ENCODE results near the gene MAGIX.
A peak's percentile ranks its signal among the peaks of the same experiment; 100 is the strongest.
"Not testable (repeated sequence)": the region's sequence is repeated elsewhere in the genome, so short reads cannot be mapped to it uniquely, and the experiment has no call there.

Gene MAGIX

DNA sequence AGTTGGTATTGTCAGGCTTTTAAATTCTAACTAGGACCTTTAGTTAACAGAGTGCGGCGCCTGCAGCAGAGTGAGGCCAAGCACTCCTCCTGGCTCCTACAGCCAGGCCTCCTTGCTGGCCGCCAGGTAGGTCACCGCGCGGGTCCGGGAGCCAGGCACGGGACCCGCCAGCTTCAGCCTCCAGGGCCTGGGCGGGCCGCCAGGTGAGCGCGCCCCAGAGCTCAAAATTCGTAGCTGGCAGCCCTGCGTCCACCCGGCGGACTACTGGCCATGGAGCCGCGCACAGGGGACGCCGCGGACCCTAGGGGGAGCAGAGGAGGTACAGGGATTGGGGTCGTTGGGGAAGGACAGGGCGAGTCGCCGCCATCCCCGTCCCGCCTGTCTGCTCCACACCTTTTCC, at the start of gene MAGIX:
TSS of gene MAGIX (plus strand) at position 139 of the 400 bp plus-strand sequence. CDS start at position 271, 132 bp downstream.
- Histone ChIP-seq H3K36me3 (replicated peaks) (no peaks in the 10 kb centered on the region), H3K4me1 (peaks cover 27% of the 10 kb centered on the region), H3K27me3 (ENCODE audit: low read depth) (no peaks in the 10 kb centered on the region), H3K9me3 (no peaks in the 10 kb centered on the region), H3K4me3 (peak within 1 kb of the TSS; percentile 35)
- in situ Hi-C loops (cut with MboI; ENCODE audit: low sequenced_read_pairs), result no loop called here
- DNase-seq (ENCODE audit: low spot score in 2 of 2), result no peak

DNA sequence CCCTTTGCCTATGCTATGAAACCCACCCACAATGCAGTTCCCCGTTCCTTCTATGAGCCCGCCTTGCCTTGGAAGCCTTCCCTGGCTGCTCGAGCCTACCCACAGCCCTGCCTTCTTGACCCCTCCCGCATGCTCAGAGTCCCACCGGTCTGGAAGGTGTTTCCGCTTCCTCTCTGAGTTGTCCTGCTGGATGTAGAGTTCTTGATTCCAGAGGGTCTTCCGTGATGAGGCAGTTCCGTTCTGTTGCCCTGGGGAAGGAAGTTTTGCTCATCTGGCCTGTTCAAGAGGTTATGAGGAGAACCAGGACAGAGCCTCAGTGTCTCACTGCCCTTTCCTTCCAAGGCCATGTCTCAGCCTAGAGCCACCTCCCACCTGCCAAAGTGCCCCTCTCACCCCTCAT, 46.5 kb upstream of the MAGIX start:
- no peak for DNase-seq (ENCODE audit: low spot score in 2 of 2)
- Histone ChIP-seq H3K9me3 (no peaks in the 10 kb centered on the region), H3K27me3 (ENCODE audit: low read depth) (no peaks in the 10 kb centered on the region), H3K36me3 (replicated peaks) (peaks cover 64% of the 10 kb centered on the region), H3K4me3 (no peak overlapping the region), H3K4me1 (no peaks in the 10 kb centered on the region)
- in situ Hi-C loops (cut with MboI; ENCODE audit: low sequenced_read_pairs), result no loop called here

DNA sequence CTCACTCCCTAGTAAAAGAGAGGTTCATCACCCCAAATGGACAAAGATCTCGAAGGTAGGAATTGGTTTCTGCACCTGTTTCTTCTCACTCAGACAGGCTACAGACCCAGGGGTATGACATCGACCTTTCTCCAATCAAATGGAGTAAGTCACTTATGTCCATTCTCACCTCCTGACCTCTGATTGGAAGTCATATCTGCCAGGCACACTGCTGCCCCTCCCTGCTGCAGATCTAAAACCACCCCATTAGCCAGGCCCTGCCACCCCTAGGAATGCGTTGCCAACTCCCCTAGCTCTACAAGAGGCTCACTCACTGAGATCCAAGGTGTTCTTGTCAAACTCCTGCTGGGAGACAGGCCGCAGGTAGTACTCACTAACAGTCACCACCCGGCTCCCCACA, 45.8 kb upstream of the MAGIX start:
- in situ Hi-C loops (cut with MboI; ENCODE audit: low sequenced_read_pairs), result no loop called here
- DNase-seq (ENCODE audit: low spot score in 2 of 2), result no peak
- Histone ChIP-seq H3K9me3 (no peaks in the 10 kb centered on the region), H3K4me3 (no peak overlapping the region), H3K4me1 (no peaks in the 10 kb centered on the region), H3K27me3 (ENCODE audit: low read depth) (no peaks in the 10 kb centered on the region), H3K36me3 (replicated peaks) (peaks cover 66% of the 10 kb centered on the region)

- no peaks in the 10 kb centered on the region for H3K4me1 ChIP-seq
- peaks cover 61% of the 10 kb centered on the region for H3K36me3 ChIP-seq (replicated peaks)
- in situ Hi-C loops (cut with MboI; ENCODE audit: low sequenced_read_pairs), result no loop called here
- no peaks in the 10 kb centered on the region for H3K9me3 ChIP-seq
- no peak overlapping the region for H3K4me3 ChIP-seq
- no peak for DNase-seq (ENCODE audit: low spot score in 2 of 2)
- H3K27me3 ChIP-seq (ENCODE audit: low read depth), result no peaks in the 10 kb centered on the region
Observed at GRCh38 chrX:49117581-49117980, 45.0 kb upstream of the MAGIX start.

GRCh38 chrX:49120091-49120490, 42.5 kb upstream of the MAGIX start:
- no peaks in the 10 kb centered on the region for H3K27me3 ChIP-seq (ENCODE audit: low read depth)
- H3K4me1 ChIP-seq, result no peaks in the 10 kb centered on the region; the same call in 1 of the 2 replicates
- peaks cover 47% of the 10 kb centered on the region for H3K36me3 ChIP-seq (replicated peaks)
- in situ Hi-C loops (cut with MboI; ENCODE audit: low sequenced_read_pairs), result no loop called here
- H3K4me3 ChIP-seq, result no peak overlapping the region
- no peaks in the 10 kb centered on the region for H3K9me3 ChIP-seq
- DNase-seq (ENCODE audit: low spot score in 2 of 2), result no peak

DNA sequence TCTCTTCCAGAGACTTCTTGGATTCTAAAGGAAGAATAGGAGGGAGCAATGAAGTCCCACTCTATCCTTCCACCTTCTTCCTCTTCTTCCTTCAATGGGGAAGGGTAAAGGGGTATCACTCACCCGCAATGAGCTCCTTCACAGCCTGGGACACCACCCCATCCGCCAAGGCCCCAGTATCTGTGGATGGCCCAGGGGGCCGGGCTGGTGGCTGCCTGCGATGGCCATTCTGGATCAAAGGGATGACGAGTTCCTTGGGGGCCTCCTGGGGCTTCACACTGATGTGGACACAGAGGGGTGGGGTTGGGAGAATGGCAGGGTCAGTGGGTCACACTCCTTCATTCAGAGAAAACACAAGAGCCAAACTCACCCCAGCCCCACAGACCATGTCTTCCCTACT, 40.1 kb upstream of the MAGIX start:
- no peak for DNase-seq (ENCODE audit: low spot score in 2 of 2)
- in situ Hi-C loops (cut with MboI; ENCODE audit: low sequenced_read_pairs), result no loop called here
- Histone ChIP-seq H3K27me3 (ENCODE audit: low read depth) (no peaks in the 10 kb centered on the region), H3K4me3 (peak overlapping the region; percentile 98), H3K36me3 (replicated peaks) (peaks cover 26% of the 10 kb centered on the region), H3K4me1 (no peaks in the 10 kb centered on the region; the same call in 1 of the 2 replicates), H3K9me3 (no peaks in the 10 kb centered on the region)

- H3K27me3 ChIP-seq (ENCODE audit: low read depth); H3K9me3 ChIP-seq; H3K4me3 ChIP-seq; in situ Hi-C loops (cut with MboI; ENCODE audit: low sequenced_read_pairs); DNase-seq (ENCODE audit: low spot score in 2 of 2); H3K4me1 ChIP-seq; H3K36me3 ChIP-seq (replicated peaks): not testable (repeated sequence)
Observed at GRCh38 chrX:49127742-49128258, 34.8 kb upstream of the MAGIX start.

GRCh38 chrX:49129427-49129826, 33.1 kb upstream of the MAGIX start:
- in situ Hi-C loops (cut with MboI; ENCODE audit: low sequenced_read_pairs), result no loop called here
- no peak overlapping the region for H3K4me3 ChIP-seq
- H3K27me3 ChIP-seq (ENCODE audit: low read depth), result no peaks in the 10 kb centered on the region
- H3K4me1 ChIP-seq, result no peaks in the 10 kb centered on the region
- no peaks in the 10 kb centered on the region for H3K9me3 ChIP-seq
- H3K36me3 ChIP-seq (replicated peaks), result no peaks in the 10 kb centered on the region
- DNase-seq (ENCODE audit: low spot score in 2 of 2), result no peak

DNA sequence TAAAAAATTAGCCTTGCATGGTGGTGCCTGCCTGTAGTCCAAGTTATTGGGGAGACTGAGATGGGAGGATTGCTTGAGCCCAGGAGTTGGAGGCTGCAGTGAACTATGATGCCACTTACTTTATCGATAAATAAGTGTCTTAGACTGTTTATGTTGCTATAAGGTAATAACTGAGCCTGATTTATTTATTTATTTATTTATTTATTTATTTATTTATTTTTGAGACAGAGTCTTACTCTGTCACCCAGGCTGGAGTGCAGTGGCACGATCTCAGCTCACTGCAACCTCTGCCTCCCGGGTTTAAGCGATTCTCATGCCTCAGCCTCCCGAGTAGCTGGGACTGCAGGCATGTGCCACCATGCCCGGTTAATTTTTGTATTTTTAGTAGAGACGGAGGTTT, 30.3 kb upstream of the MAGIX start:
- H3K36me3 ChIP-seq (replicated peaks); H3K4me1 ChIP-seq; DNase-seq (ENCODE audit: low spot score in 2 of 2); in situ Hi-C loops (cut with MboI; ENCODE audit: low sequenced_read_pairs); H3K9me3 ChIP-seq; H3K4me3 ChIP-seq; H3K27me3 ChIP-seq (ENCODE audit: low read depth): not testable (repeated sequence)

DNA sequence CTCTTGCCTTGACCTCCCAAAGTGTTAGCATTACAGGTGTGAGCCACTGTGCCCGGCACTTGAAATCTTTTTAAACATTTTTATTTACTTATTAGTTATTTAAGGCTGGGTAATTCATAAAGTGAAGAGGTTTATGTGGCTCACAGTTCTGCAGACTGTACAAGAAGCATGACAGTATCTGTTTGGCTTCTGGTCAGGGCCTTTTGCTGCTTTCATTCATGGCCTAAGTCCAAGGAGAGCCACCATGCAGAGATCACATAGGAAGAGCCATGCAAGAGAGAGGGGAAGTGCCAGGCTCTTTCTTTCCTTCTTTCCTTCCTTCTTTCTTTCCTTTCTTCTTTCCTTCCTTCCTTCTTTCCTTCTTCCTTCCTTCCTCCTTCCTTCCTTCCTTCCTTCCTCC, 28.8 kb upstream of the MAGIX start:
- H3K4me3 ChIP-seq, result no peak overlapping the region
- DNase-seq (ENCODE audit: low spot score in 2 of 2), result no peak
- no peaks in the 10 kb centered on the region for H3K4me1 ChIP-seq
- no peaks in the 10 kb centered on the region for H3K27me3 ChIP-seq (ENCODE audit: low read depth)
- in situ Hi-C loops (cut with MboI; ENCODE audit: low sequenced_read_pairs), result no loop called here
- no peaks in the 10 kb centered on the region for H3K36me3 ChIP-seq (replicated peaks)
- H3K9me3 ChIP-seq, result no peaks in the 10 kb centered on the region

DNA sequence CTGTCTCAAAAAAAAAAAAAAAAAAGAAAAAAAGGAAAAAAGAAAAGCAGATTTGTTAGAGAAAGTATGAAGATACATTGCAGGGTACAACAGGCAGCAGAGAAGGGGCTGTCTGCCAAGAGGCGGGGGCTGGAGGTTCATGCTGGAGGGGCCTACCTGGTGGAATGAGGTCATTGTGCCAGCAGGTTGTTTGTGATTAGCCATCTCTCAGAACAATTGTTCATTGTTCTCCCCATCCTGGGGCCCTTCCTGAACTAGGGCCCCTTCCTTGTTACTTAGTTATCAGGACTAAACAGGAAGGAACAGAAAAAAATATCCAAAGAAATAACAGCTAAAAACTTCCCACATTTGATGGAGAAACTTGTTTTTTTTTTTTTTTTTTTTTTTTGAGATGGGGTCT, 25.1 kb upstream of the MAGIX start:
- Histone ChIP-seq H3K36me3 (replicated peaks) (no peaks in the 10 kb centered on the region), H3K27me3 (ENCODE audit: low read depth) (no peaks in the 10 kb centered on the region), H3K9me3 (no peaks in the 10 kb centered on the region), H3K4me1 (no peaks in the 10 kb centered on the region), H3K4me3 (no peak overlapping the region)
- in situ Hi-C loops (cut with MboI; ENCODE audit: low sequenced_read_pairs), result no loop called here
- DNase-seq (ENCODE audit: low spot score in 2 of 2), result no peak

DNA sequence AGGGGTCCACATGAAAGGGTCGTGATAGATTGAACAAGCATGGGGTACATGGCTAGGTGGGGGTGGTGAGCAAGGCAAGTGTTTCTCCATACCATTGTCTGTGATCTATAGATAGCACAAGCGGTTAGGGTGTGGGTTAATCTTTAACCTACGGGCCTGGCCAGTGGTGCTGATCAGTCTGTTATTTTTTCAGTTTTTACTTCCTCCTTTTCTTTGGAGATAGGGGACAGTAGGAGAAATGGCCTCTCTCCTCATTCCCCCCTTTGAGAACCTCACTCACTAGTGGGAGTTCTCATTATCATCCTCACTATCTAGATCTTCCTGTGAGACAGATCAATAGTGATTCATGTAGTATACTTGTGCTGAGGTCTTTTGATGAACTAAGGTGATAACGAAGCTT, 22.8 kb upstream of the MAGIX start:
- H3K27me3 ChIP-seq (ENCODE audit: low read depth), result no peaks in the 10 kb centered on the region
- in situ Hi-C loops (cut with MboI; ENCODE audit: low sequenced_read_pairs), result no loop called here
- no peaks in the 10 kb centered on the region for H3K36me3 ChIP-seq (replicated peaks)
- no peak overlapping the region for H3K4me3 ChIP-seq
- H3K9me3 ChIP-seq, result no peaks in the 10 kb centered on the region
- H3K4me1 ChIP-seq, result no peaks in the 10 kb centered on the region
- DNase-seq (ENCODE audit: low spot score in 2 of 2), result no peak

DNA sequence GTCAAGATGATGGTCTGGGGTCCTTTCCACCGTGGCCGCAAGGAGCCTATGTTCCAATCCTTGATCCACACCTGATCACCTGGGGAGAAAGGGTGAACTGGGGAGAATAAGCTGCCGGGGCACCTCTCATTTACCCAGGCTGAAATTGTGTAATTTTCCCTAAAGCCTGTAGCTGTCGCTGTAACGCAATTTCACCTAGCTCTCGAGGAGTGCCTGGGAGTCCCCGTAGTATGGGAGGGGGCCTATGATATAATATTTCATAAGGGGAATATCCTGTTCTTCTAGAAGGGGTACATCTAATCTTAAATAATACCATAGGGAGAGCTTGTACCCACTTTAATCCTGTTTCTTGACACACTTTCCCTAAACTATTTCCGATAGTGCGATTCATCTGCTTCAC, 20.3 kb upstream of the MAGIX start:
- in situ Hi-C loops (cut with MboI; ENCODE audit: low sequenced_read_pairs); H3K36me3 ChIP-seq (replicated peaks); H3K4me1 ChIP-seq; H3K9me3 ChIP-seq; H3K4me3 ChIP-seq; H3K27me3 ChIP-seq (ENCODE audit: low read depth); DNase-seq (ENCODE audit: low spot score in 2 of 2): not testable (repeated sequence)

DNA sequence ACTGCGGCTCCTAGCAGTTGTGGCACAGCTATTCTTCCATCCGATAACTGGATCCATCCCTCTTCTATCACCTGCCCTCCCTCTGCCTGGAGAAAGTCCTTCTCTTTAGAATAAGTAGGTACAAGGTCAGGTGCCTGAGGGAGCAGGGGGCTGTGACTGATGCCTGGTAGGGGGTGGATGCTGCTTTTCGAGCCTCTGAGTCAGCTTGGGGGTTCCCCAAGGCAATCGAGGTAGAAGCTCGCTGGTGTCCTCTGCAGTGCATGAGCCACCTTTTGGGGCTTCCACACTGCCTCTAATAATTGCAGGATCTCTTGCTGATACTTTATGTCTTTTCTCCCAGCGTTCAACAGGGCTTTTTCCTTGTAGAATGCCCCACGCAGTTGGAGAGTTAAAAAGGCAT, 19.4 kb upstream of the MAGIX start:
- in situ Hi-C loops (cut with MboI; ENCODE audit: low sequenced_read_pairs); H3K36me3 ChIP-seq (replicated peaks); H3K9me3 ChIP-seq; H3K27me3 ChIP-seq (ENCODE audit: low read depth); DNase-seq (ENCODE audit: low spot score in 2 of 2); H3K4me1 ChIP-seq; H3K4me3 ChIP-seq: not testable (repeated sequence)

DNA sequence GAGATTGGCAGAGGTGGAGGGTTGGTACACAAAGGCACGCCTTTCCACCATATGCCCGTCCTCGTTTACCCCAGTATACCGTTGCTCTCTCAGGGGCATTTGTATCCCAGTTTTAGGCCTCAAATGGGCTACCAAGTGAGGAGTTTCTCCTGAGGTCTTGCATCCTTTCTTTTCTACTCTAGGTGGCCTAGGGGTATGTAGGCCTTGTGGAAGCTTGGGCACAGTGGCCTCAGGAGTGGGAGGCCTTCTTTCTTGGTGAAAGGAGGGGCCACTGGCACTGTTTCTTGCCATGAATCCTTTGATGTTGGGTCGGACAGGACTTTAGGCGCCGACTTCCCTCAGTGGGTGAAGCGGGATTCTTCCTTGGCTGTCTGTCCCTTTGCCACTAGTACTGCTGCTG, 15.3 kb upstream of the MAGIX start:
- DNase-seq (ENCODE audit: low spot score in 2 of 2), result no peak
- Histone ChIP-seq H3K27me3 (ENCODE audit: low read depth) (no peaks in the 10 kb centered on the region), H3K36me3 (replicated peaks) (no peaks in the 10 kb centered on the region), H3K4me3 (no peak overlapping the region), H3K9me3 (no peaks in the 10 kb centered on the region), H3K4me1 (no peaks in the 10 kb centered on the region)
- in situ Hi-C loops (cut with MboI; ENCODE audit: low sequenced_read_pairs), result no loop called here
